Parathyroid adenoma (tissue), 2 donors: Measurements from ENCODE around the gene SH3BGRL.

Experiments
- H2AFZ ChIP-seq: fragments of 300-600 bp; sonication (generic); one replicate; pipeline ENCODE4 v1.7.0; 2017; ENCODE audit warnings: antibody characterized with exemption, mild to moderate bottlenecking
- H3K27ac ChIP-seq: fragments of 300-600 bp; sonication (generic); one replicate; pipeline ENCODE4 v1.7.0; 2017
- H3K27me3 ChIP-seq: fragments of 300-600 bp; sonication (generic); one replicate; pipeline ENCODE4 v1.7.0; 2017; ENCODE audit warnings: low read length; ENCODE audit not compliant: control insufficient read depth, insufficient read depth
- H3K36me3 ChIP-seq: fragments of 300-600 bp; sonication (generic); one replicate; pipeline ENCODE4 v1.7.0; 2017; ENCODE audit warnings: low read length; ENCODE audit not compliant: control insufficient read depth, insufficient read depth
- H3K4me1 ChIP-seq: fragments of 300-600 bp; sonication (generic); one replicate; pipeline ENCODE4 v1.7.0; 2017; ENCODE audit warnings: control low read depth
- H3K4me2 ChIP-seq: fragments of 300-600 bp; sonication (generic); one replicate; pipeline ENCODE4 v1.7.0; 2017; ENCODE audit warnings: low read length
- H3K4me3 ChIP-seq: fragments of 300-600 bp; sonication (generic); one replicate; pipeline ENCODE4 v1.7.0; 2017; ENCODE audit warnings: low read depth, low read length
- H3K79me2 ChIP-seq: fragments of 300-600 bp; sonication (generic); one replicate; pipeline ENCODE4 v1.7.0; 2017; ENCODE audit warnings: control low read depth
- H3K9ac ChIP-seq: fragments of 300-600 bp; sonication (generic); one replicate; pipeline ENCODE4 v1.7.0; 2017; ENCODE audit warnings: mild to moderate bottlenecking
- H3K9me3 ChIP-seq: fragments of 300-600 bp; sonication (generic); one replicate; pipeline ENCODE4 v1.7.0; 2017; ENCODE audit warnings: low read length; ENCODE audit not compliant: control insufficient read depth
- CTCF ChIP-seq: fragments of 300-600 bp; sonication (generic); IDR thresholded peaks from one replicate; pipeline ENCODE4 v1.7.0; 2017; ENCODE audit warnings: antibody characterized with exemption, mild to moderate bottlenecking
- donor health status: primary hyperparathyroidism.

Gene SH3BGRL

GRCh38 chrX:81201671-81202455 lies at the start of gene SH3BGRL, which contains the start of gene HMGN5:
Gene SH3BGRL (plus strand): TSS chrX:81202102. CDS start chrX:81202201, 99 bp downstream.
Gene HMGN5 (minus strand): TSS chrX:81201913. CDS start chrX:81121549, 80,364 bp downstream.
- Histone ChIP-seq H3K27ac (peak within 1 kb of the TSS; percentile 83), H3K4me1 (no peaks in the 10 kb centered on the region), H3K79me2 (no peaks in the 10 kb centered on the region), H3K36me3 (no peaks in the 10 kb centered on the region), H3K4me3 (peak within 1 kb of the TSS; percentile 67), H3K27me3 (no peaks in the 10 kb centered on the region), H3K4me2 (peak within 1 kb of the TSS; percentile 80), H3K9ac (peak within 1 kb of the TSS; percentile 11), H3K9me3 (no peaks in the 10 kb centered on the region), H2AFZ (peak within 1 kb of the TSS; percentile 90)
- no peak for TF ChIP-seq CTCF

GRCh38 chrX:81168391-81168790 lies 33.5 kb upstream of the SH3BGRL start:
- Histone ChIP-seq H3K79me2 (no peaks in the 10 kb centered on the region), H2AFZ (no peak overlapping the region)
- no peak for TF ChIP-seq CTCF

GRCh38 chrX:81174286-81174685 lies 27.6 kb upstream of the SH3BGRL start:
- Histone ChIP-seq H3K36me3 (no peaks in the 10 kb centered on the region), H2AFZ (no peak overlapping the region), H3K27ac (no peak overlapping the region), H3K9me3 (no peaks in the 10 kb centered on the region), H3K9ac (no peak overlapping the region), H3K4me2 (no peak overlapping the region), H3K79me2 (no peaks in the 10 kb centered on the region), H3K27me3 (no peaks in the 10 kb centered on the region), H3K4me1 (no peaks in the 10 kb centered on the region), H3K4me3 (no peak overlapping the region)
- no peak for TF ChIP-seq CTCF

More at GRCh38 chrX:81168391-81168790, 33.5 kb upstream of the SH3BGRL start:
- Histone ChIP-seq H3K9me3 (no peaks in the 10 kb centered on the region), H3K27me3 (no peaks in the 10 kb centered on the region), H3K4me1 (no peaks in the 10 kb centered on the region), H3K4me2 (no peak overlapping the region), H3K36me3 (no peaks in the 10 kb centered on the region), H3K4me3 (no peak overlapping the region), H3K9ac (no peak overlapping the region), H3K27ac (no peak overlapping the region)

- H3K27me3 ChIP-seq: no peaks in the 10 kb centered on the region
- no peak overlapping the region for H3K27ac ChIP-seq
- no peaks in the 10 kb centered on the region for H3K9me3 ChIP-seq
- no peaks in the 10 kb centered on the region for H3K36me3 ChIP-seq
- H3K4me2 ChIP-seq: no peak overlapping the region
- H3K4me1 ChIP-seq: no peaks in the 10 kb centered on the region
- H3K9ac ChIP-seq: no peak overlapping the region
- no peak overlapping the region for H3K4me3 ChIP-seq
- no peak overlapping the region for H2AFZ ChIP-seq
- no peak for TF ChIP-seq CTCF
- H3K79me2 ChIP-seq: no peaks in the 10 kb centered on the region
Observed at GRCh38 chrX:81195259-81195658, 6.6 kb upstream of the SH3BGRL start.

- TF ChIP-seq CTCF: peak; percentile 51
- Histone ChIP-seq H3K9me3 (no peaks in the 10 kb centered on the region), H3K4me2 (no peak overlapping the region), H3K9ac (no peak overlapping the region), H3K4me1 (no peaks in the 10 kb centered on the region), H3K4me3 (no peak overlapping the region), H3K27ac (no peak overlapping the region), H2AFZ (no peak overlapping the region), H3K36me3 (no peaks in the 10 kb centered on the region), H3K79me2 (no peaks in the 10 kb centered on the region), H3K27me3 (no peaks in the 10 kb centered on the region)
Observed at GRCh38 chrX:81195712-81196111, 6.2 kb upstream of the SH3BGRL start.
